Gastrocnemius medialis (tissue), 4 donors: ENCODE measurements around the gene CFAP100. TPM values are rescaled to one million over a fixed set of nuclear protein-coding genes. Genes with fewer than 3 reads are reported as not detected.

Experiments
- ATAC-seq, 2 donors: fragments of 150-250 bp; one replicate each; pipeline ENCODE4 v1.9.1; 2016
- DNase-seq, 2 donors: peaks; one replicate each; pipeline ENCODE4 v3.0.0-alpha.2; 2019
- H3K27ac ChIP-seq, 4 donors: fragments of 200-600 bp; sonication (generic); 1 replicate in 1 of 4; 2 replicates in 3 of 4; pipeline ENCODE4 v1.5.1; 2016 to 2018; ENCODE audit warnings: mild to moderate bottlenecking in 2 of 4, moderate library complexity in 1 of 4
- H3K27me3 ChIP-seq, 3 donors: fragments of 200-600 bp; sonication (generic) in 2 of 3; 1 replicate in 1 of 3; 2 replicates in 2 of 3; pipeline versions ENCODE4 v1.5.1 to v1.6.0; 2016 to 2019; ENCODE audit warnings: mild to moderate bottlenecking in 1 of 3, moderate library complexity in 1 of 3
- H3K36me3 ChIP-seq, 2 donors: fragments of 200-600 bp; sonication (generic) in 1 of 2; one replicate each; pipeline ENCODE4 v1.5.1; 2017 to 2018
- H3K4me1 ChIP-seq, 2 donors: fragments of 200-600 bp; sonication (generic) in 1 of 2; one replicate each; pipeline ENCODE4 v1.5.1; 2016 to 2017; ENCODE audit warnings: mild to moderate bottlenecking in 2 of 2
- H3K4me3 ChIP-seq, 4 donors: fragments of 200-600 bp; sonication (generic) in 3 of 4; 1 replicate in 1 of 4; 2 replicates in 3 of 4; pipeline ENCODE4 v1.5.1; 2016 to 2019; ENCODE audit warnings: mild to moderate bottlenecking in 2 of 4
- H3K9me3 ChIP-seq, 3 donors: fragments of 200-600 bp; sonication (generic) in 2 of 3; 1 replicate in 1 of 3; 2 replicates in 2 of 3; pipeline ENCODE4 v1.5.1; 2016 to 2019
- POLR2A ChIP-seq, 2 donors: fragments of 450-650 bp; IDR thresholded peaks; one replicate each; pipeline ENCODE4 v1.6.1; 2017; ENCODE audit warnings: antibody characterized with exemption in 2 of 2, mild to moderate bottlenecking in 2 of 2, moderate library complexity in 2 of 2
- in situ Hi-C, 4 donors: fragments of 200-750 bp; cut with MboI; loops; one replicate each; pipeline versions ENCODE4 v1.15.0 to v1.8.0; 2017; ENCODE audit warnings: low sequenced_read_pairs in 4 of 4
- intact Hi-C: fragments of 100-400 bp; cut with DNase I; formaldehyde crosslinking; loops from one replicate; pipeline ENCODE4 v1.15.1; 2023; ENCODE audit warnings: low total_unique reads
- total RNA-seq, 4 donors: library from RNA; depleted of rRNA; stranded (reverse); fragments of >200 nt; gene quantifications; one replicate each; pipeline versions ENCODE4 v1.1.0 to v1.2.3, GENCODE V29; 2016
- TF ChIP-seq, protein P1 (sequence below), 5 experiments: fragments of 450-650 bp in 3 of 5; fragments of 200-600 bp in 2 of 5; sonication (generic) in 2 of 5; IDR thresholded peaks in 4 of 5; conservative IDR thresholded peaks in 1 of 5; 1 replicate in 4 of 5; 2 replicates in 1 of 5; pipeline ENCODE4 v1.5.1; 2016 to 2019; ENCODE audit warnings: antibody characterized with exemption in 5 of 5, mild to moderate bottlenecking in 3 of 5, moderate library complexity in 3 of 5

CFAP100 gene
- total RNA-seq, 4 donors from 2014 or later, result not detected

DNA sequence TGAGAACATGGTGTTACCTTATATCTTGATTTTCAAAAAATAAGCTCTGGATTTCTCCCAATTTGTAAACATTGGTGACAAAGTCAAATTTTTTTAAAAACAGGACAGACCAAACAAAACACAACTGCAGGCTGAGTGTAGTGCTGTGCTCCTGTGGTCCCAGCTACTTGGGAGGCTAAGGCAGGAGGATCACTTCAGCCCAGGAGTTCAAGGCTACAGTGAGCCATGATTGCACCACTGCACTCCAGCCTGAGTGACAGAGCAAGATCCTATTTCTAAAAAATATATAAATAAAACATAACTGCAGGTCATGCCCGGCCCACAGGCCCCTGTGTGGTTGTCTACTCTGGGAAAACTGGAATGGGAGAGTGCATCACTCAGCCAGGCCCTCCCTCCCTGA lies 84.9 kb downstream of the CFAP100 start:
- Histone ChIP-seq H3K27ac (no peak overlapping the region), H3K4me1 (peaks cover 5 to 26% of the 10 kb centered on the region in 2 donors), H3K9me3 (no peaks in the 10 kb centered on the region), H3K4me3 (no peak overlapping the region), H3K27me3 (no peaks in the 10 kb centered on the region), H3K36me3 (no peaks in the 10 kb centered on the region)
- ATAC-seq (no peak), DNase-seq (no peak)
- TF ChIP-seq, protein P1, sequence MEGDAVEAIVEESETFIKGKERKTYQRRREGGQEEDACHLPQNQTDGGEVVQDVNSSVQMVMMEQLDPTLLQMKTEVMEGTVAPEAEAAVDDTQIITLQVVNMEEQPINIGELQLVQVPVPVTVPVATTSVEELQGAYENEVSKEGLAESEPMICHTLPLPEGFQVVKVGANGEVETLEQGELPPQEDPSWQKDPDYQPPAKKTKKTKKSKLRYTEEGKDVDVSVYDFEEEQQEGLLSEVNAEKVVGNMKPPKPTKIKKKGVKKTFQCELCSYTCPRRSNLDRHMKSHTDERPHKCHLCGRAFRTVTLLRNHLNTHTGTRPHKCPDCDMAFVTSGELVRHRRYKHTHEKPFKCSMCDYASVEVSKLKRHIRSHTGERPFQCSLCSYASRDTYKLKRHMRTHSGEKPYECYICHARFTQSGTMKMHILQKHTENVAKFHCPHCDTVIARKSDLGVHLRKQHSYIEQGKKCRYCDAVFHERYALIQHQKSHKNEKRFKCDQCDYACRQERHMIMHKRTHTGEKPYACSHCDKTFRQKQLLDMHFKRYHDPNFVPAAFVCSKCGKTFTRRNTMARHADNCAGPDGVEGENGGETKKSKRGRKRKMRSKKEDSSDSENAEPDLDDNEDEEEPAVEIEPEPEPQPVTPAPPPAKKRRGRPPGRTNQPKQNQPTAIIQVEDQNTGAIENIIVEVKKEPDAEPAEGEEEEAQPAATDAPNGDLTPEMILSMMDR (IDR thresholded peaks at IDR 0.05 in 4 of 5, conservative IDR thresholded peaks at IDR 0.05 in 1 of 5), result no peak
- TF ChIP-seq POLR2A (IDR thresholded peaks at IDR 0.05), result no peak
- intact Hi-C loops (loop anchor here (10.0 kb wide), 1 partner anchor 565 kb away; no protein-coding TSS in a partner anchor), in situ Hi-C loops (loop anchor here in 2 of 4 donors (10.0 kb wide), 2 partner anchors 85 to 225 kb away; partner anchors contain the start of gene CFAP100 (in 2 of the 2))

DNA sequence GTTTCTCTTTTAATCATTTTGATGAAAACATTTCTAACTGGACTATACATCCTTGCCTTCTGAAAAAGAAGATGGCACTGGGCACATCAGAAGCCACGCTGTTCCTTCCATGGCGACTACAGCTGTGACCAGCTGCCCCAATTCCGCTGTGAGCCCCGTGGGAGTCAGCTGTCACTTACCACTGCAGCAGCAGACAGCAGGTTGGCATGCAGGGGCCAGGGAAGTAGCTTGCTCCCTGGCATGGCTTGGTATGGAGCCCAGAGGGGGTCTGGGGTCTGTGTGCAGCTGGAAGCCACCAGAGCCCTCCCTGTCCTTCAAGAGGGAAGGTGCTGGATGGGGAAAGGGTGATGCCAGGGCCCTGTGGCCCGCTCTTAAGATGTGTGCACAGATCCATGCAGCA lies 85.5 kb downstream of the CFAP100 start:
- no peaks in the 10 kb centered on the region for H3K9me3 ChIP-seq

DNA sequence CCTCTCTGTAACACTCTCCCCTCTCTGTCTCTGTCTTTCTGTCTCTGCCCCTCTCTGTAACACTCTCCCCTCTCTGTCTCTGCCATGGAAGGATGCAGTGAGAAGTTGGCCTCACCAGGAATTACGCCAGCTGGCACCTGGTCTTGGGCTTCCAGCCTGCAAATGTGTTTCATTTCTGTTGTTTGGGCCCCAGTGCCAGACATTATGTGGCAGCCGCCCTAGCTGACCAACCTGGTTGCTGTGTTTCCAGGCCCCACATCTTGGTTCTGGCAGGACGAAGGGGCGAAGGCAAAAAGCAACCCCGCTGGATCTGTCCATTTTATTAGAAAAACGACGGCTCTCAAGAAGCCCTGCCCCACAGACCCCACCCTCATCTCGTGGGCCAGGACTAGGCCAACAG lies 86.2 kb downstream of the CFAP100 start:
- Histone ChIP-seq H3K36me3 (no peaks in the 10 kb centered on the region), H3K4me3 (no peak overlapping the region), H3K9me3 (no peaks in the 10 kb centered on the region), H3K27me3 (no peaks in the 10 kb centered on the region), H3K4me1 (peaks cover 8 to 32% of the 10 kb centered on the region in 2 donors), H3K27ac (no peak overlapping the region)
- TF ChIP-seq, protein P1 (IDR thresholded peaks at IDR 0.05 in 4 of 5, conservative IDR thresholded peaks at IDR 0.05 in 1 of 5), result no peak
- no peak for TF ChIP-seq POLR2A (IDR thresholded peaks at IDR 0.05)
- in situ Hi-C loops, result no loop called here
- no peak for ATAC-seq
- DNase-seq, result no peak
- intact Hi-C loops, result no loop called here

More for the DNA sequence above, 85.5 kb downstream of the CFAP100 start:
- Histone ChIP-seq H3K27ac (no peak overlapping the region), H3K4me3 (no peak overlapping the region), H3K27me3 (no peaks in the 10 kb centered on the region), H3K4me1 (peaks cover 8 to 30% of the 10 kb centered on the region in 2 donors), H3K36me3 (no peaks in the 10 kb centered on the region)
- intact Hi-C loops, result no loop called here
- ATAC-seq, result no peak
- no peak for DNase-seq
- in situ Hi-C loops, result no loop called here
- TF ChIP-seq, protein P1 (IDR thresholded peaks at IDR 0.05 in 4 of 5, conservative IDR thresholded peaks at IDR 0.05 in 1 of 5), result no peak
- no peak for TF ChIP-seq POLR2A (IDR thresholded peaks at IDR 0.05)

DNA sequence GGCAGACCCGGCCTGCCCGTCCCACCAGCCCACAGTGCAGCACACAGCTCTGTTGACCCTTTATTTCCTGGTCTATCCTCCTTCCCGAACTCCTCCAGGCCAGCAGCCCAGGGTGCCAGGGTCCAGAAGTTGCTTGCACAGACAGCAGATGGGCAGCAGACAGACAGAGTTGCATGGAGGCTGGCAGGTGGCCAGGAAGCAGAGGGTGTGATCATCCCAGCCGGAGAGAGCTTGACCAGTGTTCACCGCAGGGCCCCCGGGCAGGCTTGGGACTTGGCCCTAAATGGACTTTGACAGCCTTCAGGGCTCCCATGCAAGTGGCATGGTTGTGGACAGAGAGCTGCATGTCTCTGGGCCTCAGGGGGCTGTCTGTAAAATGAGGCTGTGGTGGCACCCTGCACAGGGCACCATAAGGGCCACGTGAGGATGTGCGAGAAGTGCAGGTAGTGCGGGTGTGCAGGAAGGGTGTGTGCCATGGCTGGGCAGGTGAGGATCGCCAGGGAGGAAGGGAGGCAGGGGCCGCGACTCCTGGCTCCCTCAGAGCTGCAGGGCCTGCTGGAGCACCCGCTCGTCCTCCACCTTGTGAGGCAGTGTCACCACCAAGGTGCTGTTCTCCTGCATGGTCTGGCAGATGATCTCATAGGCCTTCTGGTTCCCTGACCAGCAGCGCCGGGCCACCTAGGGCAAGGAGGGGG lies 87.2 kb downstream of the CFAP100 start:
- intact Hi-C loops (no loop called here), in situ Hi-C loops (no loop called here)
- no peaks in the 10 kb centered on the region for H3K36me3 ChIP-seq
- ATAC-seq (no peak), DNase-seq (no peak)
- no peaks in the 10 kb centered on the region for H3K27me3 ChIP-seq
- no peak for TF ChIP-seq POLR2A (IDR thresholded peaks at IDR 0.05)
- TF ChIP-seq, protein P1 (IDR thresholded peaks at IDR 0.05 in 4 of 5, conservative IDR thresholded peaks at IDR 0.05 in 1 of 5), result no peak
- no peak overlapping the region for H3K27ac ChIP-seq
- peaks cover 16 to 37% of the 10 kb centered on the region in 2 donors for H3K4me1 ChIP-seq
- no peak overlapping the region for H3K4me3 ChIP-seq
- H3K9me3 ChIP-seq, result no peaks in the 10 kb centered on the region
